HepG2 (cell line): ENCODE measurements around the gene AUNIP. TPM values are rescaled to one million over a fixed set of nuclear protein-coding genes. Genes with fewer than 3 reads are reported as not detected.
A peak's percentile ranks its signal among the peaks of the same experiment; 100 is the strongest.

ENCODE experiments used
- CEBPG ChIP-seq: IDR thresholded peaks from 2 replicates; pipeline ENCODE4 v1.6.1; 2016
- IKZF4 ChIP-seq: sonication (generic); formaldehyde crosslinking; IDR thresholded peaks from 2 replicates; pipeline ENCODE4 v1.5.1; 2020; ENCODE audit warnings: borderline replicate concordance, mild to moderate bottlenecking, low read depth, missing genetic modification reagents; ENCODE audit errors: not compliant biosample characterization
- KAT2B ChIP-seq: fragments of 150-350 bp; IDR thresholded peaks from 2 replicates; pipeline ENCODE4 v1.6.1; 2014; ENCODE audit warnings: low read depth, low read length, borderline replicate concordance
- LBX2 ChIP-seq: sonication (generic); formaldehyde crosslinking; IDR thresholded peaks from 2 replicates; pipeline ENCODE4 v1.5.0; 2020; ENCODE audit warnings: missing genetic modification reagents, mild to moderate bottlenecking, borderline replicate concordance
- NFAT5 ChIP-seq: sonication (generic); formaldehyde crosslinking; IDR thresholded peaks from 2 replicates; pipeline ENCODE4 v1.4.0; 2020; ENCODE audit warnings: missing genetic modification reagents
- PBX3 ChIP-seq: sonication (generic); formaldehyde crosslinking; IDR thresholded peaks from 2 replicates; pipeline ENCODE4 v1.8.1; 2023; ENCODE audit warnings: missing genetic modification reagents, inconsistent platforms, borderline replicate concordance
- ZBTB40 ChIP-seq, 2 experiments: fragments of 450-650 bp in 1 of 2; sonication (generic) in 1 of 2; formaldehyde crosslinking in 1 of 2; IDR thresholded peaks; 2 replicates each; pipeline versions ENCODE4 v1.6.1 to v1.8.0; 2016 to 2022; ENCODE audit warnings: antibody characterized with exemption in 1 of 2, mild to moderate bottlenecking in 1 of 2, missing genetic modification reagents in 1 of 2
- ZNF160 ChIP-seq: sonication (generic); formaldehyde crosslinking; IDR thresholded peaks from 2 replicates; pipeline ENCODE4 v1.8.0; 2022; ENCODE audit warnings: mild to moderate bottlenecking, inconsistent platforms, missing genetic modification reagents
- ZNF253 ChIP-seq: sonication (generic); formaldehyde crosslinking; IDR thresholded peaks from 2 replicates; pipeline ENCODE4 v1.8.0; 2022; ENCODE audit warnings: mild to moderate bottlenecking, missing genetic modification reagents, borderline replicate concordance
- ZSCAN21 ChIP-seq: sonication (generic); formaldehyde crosslinking; IDR thresholded peaks from 2 replicates; pipeline ENCODE4 v1.8.0; 2022; ENCODE audit warnings: mild to moderate bottlenecking, missing genetic modification reagents, moderate library complexity, borderline replicate concordance
- polyA plus RNA-seq, 8 experiments: library from polyadenylated mRNA; depleted of rRNA in 3 of 8; stranded (reverse) in 7 of 8; unstranded in 1 of 8; fragments of >200 nt; fragmentation: Illumina TruSeq in 4 of 8; extraction: Trizol in 4 of 8; gene quantifications; 2 replicates each; pipeline versions ENCODE4 v1.2.1 to v1.2.3, GENCODE V29; 2011 to 2016; ENCODE audit warnings: low read depth in 4 of 8, missing spikeins in 1 of 8, mixed read lengths in 1 of 8; ENCODE audit not compliant: insufficient read depth in 1 of 8
- total RNA-seq, 5 experiments: library from RNA; depleted of rRNA; stranded (reverse); fragments of >200 nt; fragmentation: Illumina TruSeq; extraction: Trizol; gene quantifications; 2 replicates each; pipeline ENCODE4 v1.2.3, GENCODE V29; 2016; ENCODE audit warnings: low read depth in 1 of 5

The AUNIP gene
- total and polyA plus RNA-seq, 2 of the 13 experiments (the other 11 are each of a cell fraction or from before 2014, with no cell fraction given): 3.8 to 12.3 TPM

GRCh38 chr1:25858906-25859789 lies at the start of gene AUNIP (continued):
- TF ChIP-seq KAT2B (no peak), ZSCAN21 (CRISPR knock-in tag) (peak; percentile 74; the same call in 1 of the 2 replicates), CEBPG (CRISPR knock-in tag) (no peak), NFAT5 (CRISPR knock-in tag) (peak; percentile 54; the same call in 1 of the 2 replicates), LBX2 (CRISPR knock-in tag) (peak; percentile 55; the same call in 1 of the 2 replicates), ZNF253 (no peak), ZBTB40 (IDR thresholded peaks at IDR 0.05) (no peak), ZBTB40 (CRISPR knock-in tag; IDR thresholded peaks at IDR 0.05) (0 out of 2 replicates have a peak, but pooled peaks have one; percentile 4), PBX3 (CRISPR knock-in tag) (no peak), IKZF4 (CRISPR knock-in tag) (no peak), ZNF160 (CRISPR knock-in tag) (peak; percentile 81)
